Measurements from ENCODE around the gene ACBD3.

DNA sequence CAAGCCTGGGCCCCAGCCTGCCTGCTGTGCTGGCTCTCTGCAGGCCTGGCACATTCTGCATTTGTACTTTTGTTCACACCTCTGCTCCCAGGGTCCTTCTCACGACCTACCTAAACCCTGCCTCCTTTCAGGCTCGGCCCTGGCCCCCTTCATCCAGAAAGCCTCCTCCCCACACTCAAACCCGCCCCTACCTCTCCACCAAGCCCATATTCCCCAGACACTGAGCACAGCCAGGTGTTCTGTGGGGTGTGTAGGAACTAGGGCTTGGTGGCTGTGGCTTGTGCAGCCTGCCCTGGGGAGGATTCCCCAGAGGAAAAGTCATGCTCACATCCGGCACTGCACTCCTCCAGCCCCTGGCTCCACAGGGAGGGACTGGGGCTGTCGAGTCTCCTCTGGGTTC, 28.7 kb upstream of the ACBD3 start:
- no peak for TF ChIP-seq CREB1 (IDR thresholded peaks at IDR 0.05; ENCODE audit: low read depth)
- no peak for TF ChIP-seq CEBPB (IDR thresholded peaks at IDR 0.05; ENCODE audit: borderline replicate concordance in 1 of 2, low read depth in 2 of 2, low read length in 2 of 2)
- TF ChIP-seq, protein P1, sequence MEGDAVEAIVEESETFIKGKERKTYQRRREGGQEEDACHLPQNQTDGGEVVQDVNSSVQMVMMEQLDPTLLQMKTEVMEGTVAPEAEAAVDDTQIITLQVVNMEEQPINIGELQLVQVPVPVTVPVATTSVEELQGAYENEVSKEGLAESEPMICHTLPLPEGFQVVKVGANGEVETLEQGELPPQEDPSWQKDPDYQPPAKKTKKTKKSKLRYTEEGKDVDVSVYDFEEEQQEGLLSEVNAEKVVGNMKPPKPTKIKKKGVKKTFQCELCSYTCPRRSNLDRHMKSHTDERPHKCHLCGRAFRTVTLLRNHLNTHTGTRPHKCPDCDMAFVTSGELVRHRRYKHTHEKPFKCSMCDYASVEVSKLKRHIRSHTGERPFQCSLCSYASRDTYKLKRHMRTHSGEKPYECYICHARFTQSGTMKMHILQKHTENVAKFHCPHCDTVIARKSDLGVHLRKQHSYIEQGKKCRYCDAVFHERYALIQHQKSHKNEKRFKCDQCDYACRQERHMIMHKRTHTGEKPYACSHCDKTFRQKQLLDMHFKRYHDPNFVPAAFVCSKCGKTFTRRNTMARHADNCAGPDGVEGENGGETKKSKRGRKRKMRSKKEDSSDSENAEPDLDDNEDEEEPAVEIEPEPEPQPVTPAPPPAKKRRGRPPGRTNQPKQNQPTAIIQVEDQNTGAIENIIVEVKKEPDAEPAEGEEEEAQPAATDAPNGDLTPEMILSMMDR (IDR thresholded peaks at IDR 0.05 in 2 of 3, conservative IDR thresholded peaks at IDR 0.05 in 1 of 3; ENCODE audit: control insufficient read depth in 2 of 3, extremely low read depth in 1 of 3, insufficient read depth in 1 of 3, low read depth in 3 of 3, low read length in 3 of 3) = no peak
- no peak for TF ChIP-seq SMC3 (IDR thresholded peaks at IDR 0.05; ENCODE audit: borderline replicate concordance, low read length)
- TF ChIP-seq IKZF1 (conservative IDR thresholded peaks at IDR 0.05) = no peak
- TF ChIP-seq, protein P2, sequence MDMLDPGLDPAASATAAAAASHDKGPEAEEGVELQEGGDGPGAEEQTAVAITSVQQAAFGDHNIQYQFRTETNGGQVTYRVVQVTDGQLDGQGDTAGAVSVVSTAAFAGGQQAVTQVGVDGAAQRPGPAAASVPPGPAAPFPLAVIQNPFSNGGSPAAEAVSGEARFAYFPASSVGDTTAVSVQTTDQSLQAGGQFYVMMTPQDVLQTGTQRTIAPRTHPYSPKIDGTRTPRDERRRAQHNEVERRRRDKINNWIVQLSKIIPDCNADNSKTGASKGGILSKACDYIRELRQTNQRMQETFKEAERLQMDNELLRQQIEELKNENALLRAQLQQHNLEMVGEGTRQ (IDR thresholded peaks at IDR 0.05; ENCODE audit: borderline replicate concordance, low read depth, low read length) = no peak
- no peak for TF ChIP-seq JUND (IDR thresholded peaks at IDR 0.05; ENCODE audit: low read depth, low read length)
- TF ChIP-seq GATAD2B (conservative IDR thresholded peaks at IDR 0.05; ENCODE audit: low read depth) = no peak
- TF ChIP-seq ETV6 (conservative IDR thresholded peaks at IDR 0.05 in 1 of 2, IDR thresholded peaks at IDR 0.05 in 1 of 2; ENCODE audit: borderline replicate concordance in 1 of 2, low read depth in 1 of 2) = no peak
- no peak for TF ChIP-seq NFYB (IDR thresholded peaks at IDR 0.05; ENCODE audit: insufficient read depth, low read depth, low read length)
- no peak for TF ChIP-seq CHD4 (IDR thresholded peaks at IDR 0.05)
- no peak for TF ChIP-seq HDAC6 (IDR thresholded peaks at IDR 0.05; ENCODE audit: unreplicated experiment)

Data from GM12878 (cell line).